Liver (tissue), 9 donors: ENCODE measurements around the gene PHF21B. TPM values are rescaled to one million over a fixed set of nuclear protein-coding genes. Genes with fewer than 3 reads are reported as not detected.

Experiments
- DNase-seq: peaks from one replicate; pipeline ENCODE4 v3.0.0-alpha.2; 2017; ENCODE audit warnings: low spot score
- H3K27ac ChIP-seq, 2 donors: one replicate each; pipeline ENCODE4 v1.7.0; 2013; ENCODE audit warnings: inconsistent platforms in 2 of 2, low read length in 2 of 2, control low read depth in 1 of 2, low read depth in 1 of 2, mild to moderate bottlenecking in 1 of 2
- H3K27me3 ChIP-seq, 4 donors: one replicate each; pipeline versions ENCODE4 v1.6.1 to v1.7.0; 2013; ENCODE audit warnings: low read length in 3 of 4, inconsistent platforms in 1 of 4, mild to moderate bottlenecking in 1 of 4, moderate library complexity in 1 of 4; ENCODE audit not compliant: control insufficient read depth in 4 of 4, insufficient read depth in 4 of 4
- H3K36me3 ChIP-seq, 4 donors: one replicate each; pipeline versions ENCODE4 v1.6.1 to v1.7.0; 2013; ENCODE audit warnings: low read length in 3 of 4, mild to moderate bottlenecking in 3 of 4, low read depth in 1 of 4, moderate library complexity in 1 of 4; ENCODE audit not compliant: control insufficient read depth in 4 of 4, insufficient read depth in 3 of 4
- H3K4me1 ChIP-seq, 4 donors: one replicate each; pipeline versions ENCODE4 v1.6.1 to v1.7.0; 2013; ENCODE audit warnings: low read length in 3 of 4, mild to moderate bottlenecking in 3 of 4, moderate library complexity in 1 of 4; ENCODE audit not compliant: control insufficient read depth in 4 of 4, insufficient read depth in 4 of 4
- H3K4me3 ChIP-seq, 3 donors: one replicate each; pipeline versions ENCODE4 v1.6.1 to v1.7.0; 2013; ENCODE audit warnings: low read length in 3 of 3, control low read depth in 1 of 3, low read depth in 1 of 3, mild to moderate bottlenecking in 1 of 3
- H3K9ac ChIP-seq, 2 donors: one replicate each; pipeline ENCODE4 v1.7.0; 2013; ENCODE audit warnings: low read length in 2 of 2, mild to moderate bottlenecking in 2 of 2, moderate library complexity in 2 of 2, control low read depth in 1 of 2, low read depth in 1 of 2
- H3K9me3 ChIP-seq, 4 donors: one replicate each; pipeline versions ENCODE4 v1.6.1 to v1.7.0; 2013; ENCODE audit warnings: low read length in 3 of 4; ENCODE audit not compliant: control insufficient read depth in 4 of 4
- ATF3 ChIP-seq: IDR thresholded peaks from 2 replicates; pipeline ENCODE4 v1.6.1; 2016; ENCODE audit warnings: antibody characterized with exemption
- CTCF ChIP-seq: fragments of 150-350 bp; IDR thresholded peaks from 2 replicates; pipeline ENCODE4 v1.5.1; 2017; ENCODE audit warnings: improper control_type of control experiment, low read depth, low read length; ENCODE audit not compliant: missing input control
- EGR1 ChIP-seq, 2 donors: IDR thresholded peaks; 2 replicates each; pipeline ENCODE4 v1.6.1; 2016 to 2018; ENCODE audit warnings: antibody characterized with exemption in 2 of 2, low read depth in 2 of 2
- FOXA1 ChIP-seq: IDR thresholded peaks from 2 replicates; pipeline ENCODE4 v1.6.1; 2016; ENCODE audit warnings: antibody characterized with exemption
- FOXA2 ChIP-seq: IDR thresholded peaks from 2 replicates; pipeline ENCODE4 v1.6.1; 2016; ENCODE audit warnings: antibody characterized with exemption
- GABPA ChIP-seq, 2 donors: IDR thresholded peaks in 1 of 2; conservative IDR thresholded peaks in 1 of 2; 2 replicates each; pipeline ENCODE4 v1.6.1; 2016; ENCODE audit warnings: antibody characterized with exemption in 2 of 2, mild to moderate bottlenecking in 1 of 2, moderate library complexity in 1 of 2
- HNF4A ChIP-seq, 2 donors: conservative IDR thresholded peaks; 2 replicates each; pipeline ENCODE4 v1.6.1; 2016; ENCODE audit warnings: antibody characterized with exemption in 2 of 2, mild to moderate bottlenecking in 2 of 2
- HNF4G ChIP-seq: IDR thresholded peaks from 2 replicates; pipeline ENCODE4 v1.6.1; 2016; ENCODE audit warnings: antibody characterized with exemption
- JUND ChIP-seq, 2 donors: IDR thresholded peaks; 2 replicates each; pipeline ENCODE4 v1.6.1; 2016; ENCODE audit warnings: antibody characterized with exemption in 2 of 2
- MAX ChIP-seq: IDR thresholded peaks from 2 replicates; pipeline ENCODE4 v1.6.1; 2016; ENCODE audit warnings: antibody characterized with exemption
- NR2F2 ChIP-seq: IDR thresholded peaks from 2 replicates; pipeline ENCODE4 v1.6.1; 2016; ENCODE audit warnings: antibody characterized with exemption
- RAD21 ChIP-seq, 2 donors: IDR thresholded peaks; 2 replicates each; pipeline ENCODE4 v1.6.1; 2016; ENCODE audit warnings: antibody characterized with exemption in 2 of 2, mild to moderate bottlenecking in 2 of 2
- REST ChIP-seq: IDR thresholded peaks from 2 replicates; pipeline ENCODE4 v1.6.1; 2016; ENCODE audit warnings: antibody characterized with exemption, mild to moderate bottlenecking
- RXRA ChIP-seq, 2 donors: IDR thresholded peaks; 2 replicates each; pipeline ENCODE4 v1.6.1; 2017 to 2018; ENCODE audit warnings: antibody characterized with exemption in 2 of 2, mild to moderate bottlenecking in 1 of 2
- SP1 ChIP-seq: IDR thresholded peaks from 2 replicates; pipeline ENCODE4 v1.6.1; 2018; ENCODE audit warnings: antibody characterized with exemption, mild to moderate bottlenecking
- TAF1 ChIP-seq: conservative IDR thresholded peaks from 2 replicates; pipeline ENCODE4 v1.6.1; 2016; ENCODE audit warnings: antibody characterized with exemption, mild to moderate bottlenecking
- YY1 ChIP-seq: IDR thresholded peaks from 2 replicates; pipeline ENCODE4 v1.6.1; 2016; ENCODE audit warnings: antibody characterized with exemption, mild to moderate bottlenecking
- ZBTB33 ChIP-seq: IDR thresholded peaks from 2 replicates; pipeline ENCODE4 v1.6.1; 2016; ENCODE audit warnings: antibody characterized with exemption
- WGBS: extraction: QIAGEN DNeasy Blood & Tissue Kit; methylation state at CpG from one replicate; pipeline ENCODE4 v1.1.7; 2013; 5-methylcytosine and 5-hydroxymethylcytosine counted together
- polyA plus RNA-seq, 2 donors: library from polyadenylated mRNA; stranded (reverse) in 1 of 2; unstranded in 1 of 2; fragments of 200-250 nt in 1 of 2; fragments of >200 nt in 1 of 2; fragmentation: Nextera tagmentation in 1 of 2; extraction: Ambion mirVana in 1 of 2; gene quantifications; one replicate each; pipeline versions ENCODE4 v1.2.1 to v1.2.3, GENCODE V29; 2013 to 2015
- total RNA-seq, 2 donors: library from RNA; depleted of rRNA; stranded (reverse); fragments of >200 nt; gene quantifications; one replicate each; pipeline ENCODE4 v1.2.3, GENCODE V29; 2014
- donor health status: healthy.
- donor health status: healthy.
- donor health status: healthy.
- donor health status: healthy.
- donor health status: healthy.

The PHF21B gene
- total and polyA plus RNA-seq, 4 donors = not detected

- Histone ChIP-seq H3K27me3 (peaks cover 0 to 11% (median 0%) of the 10 kb centered on the region in 4 donors), H3K9me3 (peaks cover 0 to 3% (median 2%) of the 10 kb centered on the region in 4 donors), H3K4me3 (no peak overlapping the region), H3K4me1 (no peaks in the 10 kb centered on the region), H3K9ac (no peak overlapping the region), H3K27ac (no peak overlapping the region), H3K36me3 (no peaks in the 10 kb centered on the region)
- DNase-seq = no peak
- WGBS = 90% methylated on average over 21 of the region's 21 CpGs
- TF ChIP-seq JUND (IDR thresholded peaks at IDR 0.05) = no peak
- no peak for TF ChIP-seq TAF1
- TF ChIP-seq FOXA1 = no peak
- TF ChIP-seq EGR1 (IDR thresholded peaks at IDR 0.05; ENCODE audit: low read depth in 2 of 2) = no peak
- no peak for TF ChIP-seq YY1
- no peak for TF ChIP-seq HNF4G
- no peak for TF ChIP-seq ATF3
- no peak for TF ChIP-seq HNF4A (conservative IDR thresholded peaks at IDR 0.05)
- no peak for TF ChIP-seq CTCF
- no peak for TF ChIP-seq RAD21 (IDR thresholded peaks at IDR 0.05)
- no peak for TF ChIP-seq GABPA (IDR thresholded peaks at IDR 0.05 in 1 of 2, conservative IDR thresholded peaks at IDR 0.05 in 1 of 2)
- no peak for TF ChIP-seq ZBTB33
Observed at GRCh38 chr22:44950806-44951509, 58.8 kb downstream of the PHF21B start.

- Histone ChIP-seq H3K27me3 (peaks cover 0 to 7% (median 0%) of the 10 kb centered on the region in 4 donors), H3K4me3 (no peak overlapping the region), H3K9ac (no peak overlapping the region), H3K4me1 (no peaks in the 10 kb centered on the region), H3K36me3 (no peaks in the 10 kb centered on the region), H3K9me3 (peaks cover 0 to 3% (median 2%) of the 10 kb centered on the region in 4 donors), H3K27ac (no peak overlapping the region)
- DNase-seq = no peak
- 78% methylated on average over 13 of the region's 13 CpGs for WGBS
- TF ChIP-seq JUND (IDR thresholded peaks at IDR 0.05) (no peak), ATF3 (no peak), FOXA1 (no peak), FOXA2 (no peak), REST (no peak), SP1 (no peak), ZBTB33 (no peak), HNF4A (conservative IDR thresholded peaks at IDR 0.05) (no peak), EGR1 (IDR thresholded peaks at IDR 0.05; ENCODE audit: low read depth in 2 of 2) (no peak), HNF4G (no peak), GABPA (IDR thresholded peaks at IDR 0.05 in 1 of 2, conservative IDR thresholded peaks at IDR 0.05 in 1 of 2) (no peak), RAD21 (IDR thresholded peaks at IDR 0.05) (no peak), RXRA (IDR thresholded peaks at IDR 0.05) (no peak), NR2F2 (no peak), MAX (no peak), TAF1 (no peak), YY1 (no peak)
Observed at GRCh38 chr22:44947846-44948245, 62.0 kb downstream of the PHF21B start.
